Measurements from ENCODE around the gene LTBP1. TPM values are rescaled to one million over a fixed set of nuclear protein-coding genes. Genes with fewer than 3 reads are reported as not detected.

The LTBP1 gene
- total RNA-seq, 4 donors from 2014 or later: 12.6 to 81.0 (median 16.0) TPM

DNA sequence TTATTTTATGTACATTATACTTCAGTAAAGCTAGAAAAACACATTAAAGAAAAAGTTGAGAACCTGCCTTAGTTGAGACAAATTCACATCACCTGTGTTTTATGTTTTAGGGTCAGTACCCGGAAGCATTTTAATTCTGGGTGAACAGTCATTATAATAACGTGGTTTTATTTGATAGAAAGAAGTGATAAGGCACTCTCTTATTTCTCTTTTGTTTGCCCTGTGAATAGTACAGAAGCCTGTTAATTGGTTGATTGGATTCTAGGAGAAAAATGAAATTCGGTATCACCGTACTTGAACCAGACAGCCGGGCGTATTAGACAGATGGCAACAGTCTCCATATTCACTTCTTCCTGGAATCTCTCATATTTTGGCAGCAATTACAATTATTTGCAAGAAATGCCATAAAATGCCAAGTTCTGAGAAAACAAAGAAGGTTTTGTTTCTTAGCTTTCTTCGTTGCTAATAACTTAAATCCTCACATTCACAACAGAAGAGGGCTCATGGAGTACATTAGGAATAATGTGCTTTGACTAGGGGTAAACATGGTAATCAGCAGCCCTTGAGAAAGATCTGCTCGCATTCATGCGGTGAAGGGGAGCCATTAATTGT lies 361.0 kb downstream of the LTBP1 start:
- TF ChIP-seq CTCF (IDR thresholded peaks at IDR 0.05): no peak
- DNase-seq (ENCODE audit: low spot score): no peak
- ATAC-seq (ENCODE audit: low FRiP score): no peak

- TF ChIP-seq CTCF (IDR thresholded peaks at IDR 0.05): no peak
- DNase-seq (ENCODE audit: low spot score) (no peak), ATAC-seq (ENCODE audit: low FRiP score) (no peak)
These were observed 365.6 kb downstream of the LTBP1 start for GRCh38 chr2:33312355-33312754.

GRCh38 chr2:33313039-33313438 lies 366.3 kb downstream of the LTBP1 start:
- DNase-seq (ENCODE audit: low spot score) (no peak), ATAC-seq (ENCODE audit: low FRiP score) (no peak)
- TF ChIP-seq CTCF (IDR thresholded peaks at IDR 0.05): no peak

DNA sequence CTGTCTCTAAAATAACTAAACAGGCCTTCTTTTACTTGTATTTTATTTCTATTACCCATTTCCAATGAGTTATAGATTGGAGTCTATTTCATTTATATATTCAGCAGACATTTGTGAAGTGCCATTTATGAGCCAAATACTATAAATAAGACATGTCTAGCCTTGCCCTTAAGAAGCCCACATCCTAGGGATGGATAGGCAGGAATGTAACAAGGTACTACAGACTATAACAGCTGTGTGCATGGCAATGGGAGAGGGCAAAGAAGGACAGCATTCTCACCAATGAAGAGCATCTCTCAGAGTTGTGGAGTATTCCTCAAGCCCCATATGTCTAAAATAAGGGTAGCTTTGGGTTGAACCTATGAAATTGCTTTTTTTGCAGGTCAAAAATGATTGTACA lies 367.8 kb downstream of the LTBP1 start:
- no peak for TF ChIP-seq CTCF (IDR thresholded peaks at IDR 0.05)
- DNase-seq (ENCODE audit: low spot score) (no peak), ATAC-seq (ENCODE audit: low FRiP score) (no peak)

DNA sequence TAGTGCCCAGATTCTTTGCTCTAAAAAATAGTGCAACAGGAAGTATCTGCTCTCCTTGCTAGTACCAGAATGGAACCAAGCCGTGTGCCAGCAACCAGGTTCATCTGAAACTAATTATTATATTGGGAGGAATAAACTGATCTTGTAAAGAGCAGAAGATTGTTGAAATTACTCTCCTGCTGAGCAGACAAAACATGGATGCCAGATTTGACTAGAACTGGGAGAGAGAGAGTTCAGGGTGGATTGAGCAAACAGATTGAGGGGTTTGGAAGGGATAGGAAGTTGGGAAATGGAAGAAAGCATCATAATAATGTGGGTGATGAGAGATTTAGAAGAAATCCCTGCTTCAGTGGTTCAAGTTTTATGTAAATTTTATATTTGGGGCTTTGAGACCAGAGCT lies 369.6 kb downstream of the LTBP1 start:
- DNase-seq (ENCODE audit: low spot score) (no peak), ATAC-seq (ENCODE audit: low FRiP score) (no peak)
- no peak for TF ChIP-seq CTCF (IDR thresholded peaks at IDR 0.05)

- DNase-seq (ENCODE audit: low spot score) (no peak), ATAC-seq (ENCODE audit: low FRiP score) (no peak)
- no peak for TF ChIP-seq CTCF (IDR thresholded peaks at IDR 0.05)
These were observed 370.7 kb downstream of the LTBP1 start for GRCh38 chr2:33317369-33318007.

DNA sequence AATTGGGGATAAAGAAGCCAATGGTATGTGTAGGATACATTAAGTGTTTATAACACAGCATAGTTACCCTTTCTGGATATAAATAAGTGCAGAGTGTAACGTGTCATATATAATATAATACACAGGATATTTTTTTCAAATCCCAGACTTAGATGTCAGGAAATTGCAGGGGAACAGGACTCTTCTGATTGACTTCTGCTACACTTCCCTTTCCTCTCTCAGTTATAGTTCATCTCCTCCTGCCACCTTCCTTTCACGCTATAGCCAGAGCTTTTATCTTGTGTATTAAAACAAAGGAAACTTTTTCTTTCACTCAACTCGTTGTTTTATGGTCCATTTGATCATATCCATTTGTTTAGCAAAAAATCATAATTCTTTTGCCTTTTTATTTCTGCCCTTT lies 371.7 kb downstream of the LTBP1 start:
- ATAC-seq (ENCODE audit: low FRiP score) (no peak), DNase-seq (ENCODE audit: low spot score) (no peak)
- TF ChIP-seq CTCF (IDR thresholded peaks at IDR 0.05): no peak

Data from omental fat pad (tissue), 4 donors.